ENCODE measurements around the gene RBSN.

GRCh38 chr3:15089201-15089600 lies 9.7 kb downstream of the RBSN start:
- TF ChIP-seq CTCF (IDR thresholded peaks at IDR 0.05) (no peak), POLR2AphosphoS5 (IDR thresholded peaks at IDR 0.05) (no peak), EP300 (IDR thresholded peaks at IDR 0.05) (no peak), POLR2A (IDR thresholded peaks at IDR 0.05) (no peak)

All from sigmoid colon (tissue), 4 donors.